G401.6 (cell line): ENCODE results near the gene CLCN7.

Source experiments
- FAIRE-seq: peaks from 2 replicates; lab custom pipeline; 2012; peaks lifted over from hg19 to GRCh38; lab: Jason Lieb, UNC

CLCN7 gene

DNA sequence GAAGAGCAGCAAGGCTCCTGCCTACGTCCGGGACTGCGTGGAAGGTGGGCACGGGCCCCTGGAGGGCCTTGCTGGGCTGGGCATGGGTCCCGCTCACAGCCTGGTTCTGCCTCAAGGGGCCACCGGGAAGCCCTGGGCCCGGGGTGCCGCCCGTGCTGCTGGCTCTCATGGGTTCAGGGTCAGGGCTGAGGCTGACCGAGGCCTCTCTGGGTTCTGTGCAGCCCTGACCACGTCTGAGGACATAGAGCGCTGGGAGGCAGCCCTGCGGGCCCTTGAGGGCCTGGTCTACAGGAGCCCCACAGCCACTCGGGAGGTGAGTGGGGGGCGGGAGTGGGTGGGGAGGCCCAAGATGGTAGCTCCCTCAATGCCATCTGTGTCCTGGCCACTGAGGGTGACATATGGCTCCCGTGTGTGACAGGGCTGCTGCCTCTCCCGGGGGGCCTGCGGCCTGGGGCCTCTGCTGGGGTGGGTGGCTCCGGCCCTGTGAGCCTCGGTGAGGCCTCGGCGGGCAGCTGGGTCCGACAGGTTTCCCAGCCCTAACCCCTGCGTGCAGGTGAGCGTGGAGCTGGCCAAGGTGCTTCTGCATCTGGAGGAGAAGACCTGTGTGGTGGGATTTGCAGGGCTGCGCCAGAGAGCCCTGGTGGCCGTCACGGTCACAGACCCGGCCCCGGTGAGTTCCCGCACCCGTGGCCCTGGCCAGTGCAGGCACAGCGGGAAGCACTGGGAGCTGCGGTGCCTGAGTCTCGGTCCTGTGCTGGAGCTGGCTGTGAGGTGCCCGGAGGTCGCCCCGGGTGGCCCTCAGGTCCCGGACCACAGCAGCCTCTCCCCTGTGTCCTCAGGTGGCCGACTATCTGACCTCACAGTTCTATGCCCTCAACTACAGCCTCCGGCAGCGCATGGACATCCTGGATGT is 27.5 kb upstream of the CLCN7 start:
- no peak for FAIRE-seq

DNA sequence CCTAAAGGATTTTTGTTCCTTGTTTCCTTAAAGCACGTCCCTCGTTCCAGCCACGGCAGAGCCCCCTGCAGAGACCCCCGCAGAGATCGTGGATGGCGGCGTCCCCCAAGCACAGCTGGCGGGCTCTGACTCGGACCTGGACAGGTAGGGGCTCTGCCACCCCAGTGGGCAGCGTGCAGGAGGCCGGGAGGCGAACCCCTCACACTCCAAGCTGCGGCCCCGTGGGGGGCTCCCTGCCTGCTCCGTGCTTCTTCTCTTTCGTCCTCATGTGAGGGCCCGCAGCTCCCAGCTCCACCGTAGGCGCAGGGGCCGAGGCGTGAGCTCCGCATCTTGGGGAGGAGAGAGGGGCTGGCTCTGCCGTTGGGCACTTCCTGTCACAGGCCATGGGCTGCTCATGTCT is 26.8 kb upstream of the CLCN7 start:
- no peak for FAIRE-seq

GRCh38 chr16:1500465-1501150 is 25.8 kb upstream of the CLCN7 start:
- FAIRE-seq = no peak

GRCh38 chr16:1499756-1500464 is 25.1 kb upstream of the CLCN7 start:
- no peak for FAIRE-seq

- no peak for FAIRE-seq
Observed at GRCh38 chr16:1498899-1499676, 24.3 kb upstream of the CLCN7 start.

DNA sequence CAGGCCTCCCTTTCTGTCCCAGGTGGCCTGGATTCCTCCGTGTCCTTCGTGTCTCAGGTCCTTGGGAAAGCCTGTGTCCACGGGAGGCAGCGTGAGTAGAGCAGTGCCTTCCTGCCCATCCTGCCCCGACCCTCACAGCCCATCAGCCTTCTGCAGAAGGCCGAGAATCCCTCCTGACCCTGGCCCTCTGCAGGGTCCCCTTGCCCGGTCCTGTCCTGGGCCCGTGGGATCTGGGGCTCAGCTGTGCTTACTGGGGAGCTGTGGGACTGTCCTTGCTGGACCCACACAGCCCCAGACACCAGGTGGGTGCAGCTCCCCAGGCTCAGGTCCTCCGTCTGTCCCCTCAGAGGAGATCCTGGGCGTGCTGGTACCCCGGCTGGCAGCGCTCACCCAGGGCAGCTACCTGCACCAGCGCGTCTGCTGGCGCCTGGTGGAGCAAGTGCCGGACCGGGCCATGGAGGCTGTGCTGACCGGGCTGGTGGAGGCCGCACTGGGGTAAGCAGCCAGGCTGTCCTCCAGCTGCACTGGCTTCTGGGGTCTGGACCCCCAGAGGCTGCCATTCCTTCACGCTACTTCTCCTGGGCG is 22.3 kb upstream of the CLCN7 start:
- no peak for FAIRE-seq

DNA sequence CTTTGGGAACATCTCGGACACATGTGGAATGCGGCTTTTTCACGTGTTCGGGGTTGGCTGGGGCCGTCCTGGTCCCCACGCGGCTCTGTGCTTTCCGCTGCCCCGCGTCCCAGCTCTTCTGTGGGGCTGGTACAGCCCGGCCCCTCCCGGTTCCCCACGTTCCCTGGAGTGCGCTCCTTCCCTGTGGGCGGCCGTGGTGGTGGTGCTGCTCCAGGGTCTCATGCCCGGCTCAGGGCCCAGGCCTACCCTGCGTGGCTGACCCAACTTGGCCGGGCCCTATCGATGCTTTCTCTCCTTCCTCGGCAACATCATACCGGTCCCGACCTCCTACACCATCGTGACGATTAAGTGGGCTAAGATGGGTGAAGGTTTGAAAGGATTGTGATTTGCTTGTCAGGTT is 21.6 kb upstream of the CLCN7 start:
- no peak for FAIRE-seq

DNA sequence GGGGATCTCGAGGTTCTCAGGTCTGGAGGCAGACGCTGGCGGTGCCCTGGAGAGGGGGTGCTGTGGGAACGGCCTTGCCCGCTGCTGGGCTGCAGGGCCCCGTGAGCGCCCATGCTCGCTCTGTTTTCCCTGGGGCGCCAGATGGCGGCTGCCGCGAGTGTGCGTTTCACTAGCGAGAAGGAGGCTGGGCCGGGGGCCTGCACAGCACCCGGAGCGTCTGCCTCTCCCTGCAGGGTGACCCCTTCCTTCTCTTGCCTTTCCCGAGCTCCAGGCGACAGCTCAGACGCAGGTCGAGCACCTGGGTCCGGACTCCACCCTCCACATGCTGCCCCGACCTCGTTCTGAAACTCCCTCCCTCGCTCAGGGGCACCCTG is 21.0 kb upstream of the CLCN7 start:
- no peak for FAIRE-seq

GRCh38 chr16:1495211-1495888 is 20.5 kb upstream of the CLCN7 start:
- FAIRE-seq = no peak

GRCh38 chr16:1494711-1495110 is 19.9 kb upstream of the CLCN7 start:
- FAIRE-seq = no peak

- no peak for FAIRE-seq
Observed at GRCh38 chr16:1494129-1494640, 19.4 kb upstream of the CLCN7 start.

DNA sequence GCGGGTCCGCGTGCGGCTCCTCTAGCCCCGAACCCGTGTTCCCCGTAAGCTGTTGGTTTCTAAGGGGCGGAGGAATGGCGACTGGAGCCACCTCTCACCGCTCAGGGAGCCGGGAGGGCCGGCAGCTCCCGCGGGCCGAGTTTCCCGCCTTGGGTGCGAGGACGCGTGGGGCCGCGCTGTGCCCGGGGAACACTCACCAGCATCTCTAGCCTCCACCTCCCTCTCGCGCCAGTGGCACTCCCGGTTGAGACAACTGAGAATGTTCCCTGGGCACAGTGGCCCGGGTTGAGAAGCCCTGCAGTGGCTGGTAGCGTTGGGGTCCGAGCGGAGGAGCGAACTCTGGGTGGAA is 18.9 kb upstream of the CLCN7 start:
- no peak for FAIRE-seq

DNA sequence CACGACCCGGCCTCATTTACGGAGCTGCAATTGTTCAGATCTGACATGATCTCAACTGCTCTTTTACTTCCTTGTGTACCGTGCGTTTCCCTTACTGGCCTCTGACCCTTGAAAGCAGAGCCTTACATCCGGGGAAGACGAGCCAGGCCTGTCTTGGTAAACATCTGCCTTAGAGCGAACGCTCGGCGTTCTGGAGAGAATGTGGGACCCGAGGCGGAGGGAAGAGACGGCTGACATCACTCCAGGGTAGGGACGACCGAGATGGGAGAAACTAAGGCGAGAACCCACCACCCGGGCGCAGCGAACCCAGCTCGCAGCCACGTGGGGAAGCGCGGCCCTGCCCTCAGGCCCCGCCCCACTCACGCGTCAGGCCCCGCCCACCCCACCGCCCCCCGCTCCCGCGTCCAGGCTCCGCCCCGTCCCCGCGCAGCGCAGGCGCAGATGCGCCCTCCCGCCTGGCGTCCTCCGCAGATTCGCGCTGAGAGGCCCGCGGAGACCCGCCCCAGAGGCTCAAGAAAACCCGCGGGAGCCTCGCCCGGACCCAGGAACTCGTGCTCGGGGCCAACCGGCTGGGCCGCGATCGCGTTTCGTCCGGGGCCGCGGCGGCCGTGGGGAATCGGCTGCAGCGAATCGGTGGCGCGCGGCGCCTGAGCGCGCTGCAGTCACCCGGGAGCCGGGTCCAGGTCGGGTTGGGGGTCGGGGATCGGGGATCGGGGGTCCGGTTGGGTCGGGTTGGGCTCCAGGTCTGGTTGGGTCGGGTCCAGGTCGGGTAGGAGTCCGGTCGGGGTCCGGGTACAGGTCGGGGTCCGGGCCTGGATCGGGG is 18.3 kb upstream of the CLCN7 start, which contains the start of gene TELO2:
Gene TELO2, plus strand, starts transcription at position 438 of the 823 bp plus-strand sequence. CDS start 922 bp downstream, outside the sequence.
- no peak for FAIRE-seq

GRCh38 chr16:1492082-1492922 is 17.5 kb upstream of the CLCN7 start:
- FAIRE-seq = no peak

GRCh38 chr16:1491327-1491726 is 16.5 kb upstream of the CLCN7 start:
- FAIRE-seq = no peak

- no peak for FAIRE-seq
Observed at GRCh38 chr16:1489077-1489476, 14.2 kb upstream of the CLCN7 start.

DNA sequence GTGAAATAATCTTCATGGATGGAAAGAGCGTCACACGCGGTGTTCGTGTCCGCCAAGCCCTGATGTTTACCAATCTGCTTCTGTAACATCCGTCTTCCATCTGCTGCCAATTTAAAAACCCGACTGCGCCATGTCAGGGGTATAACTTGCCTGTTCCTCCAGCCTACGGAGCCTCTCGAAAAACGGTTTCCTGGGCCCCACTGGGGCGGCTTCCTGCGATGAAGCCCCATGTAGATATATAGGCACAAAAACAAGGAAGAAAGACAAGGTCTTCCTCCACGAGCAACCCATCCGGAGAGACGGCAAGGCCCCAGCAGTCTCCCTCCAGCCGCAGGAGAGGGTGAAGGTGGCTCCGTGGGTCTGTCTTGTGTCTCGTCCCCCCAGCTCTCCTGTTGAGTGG is 13.8 kb upstream of the CLCN7 start, which contains the start of gene PTX4:
Gene PTX4, minus strand, starts transcription at position 326 of the 400 bp plus-strand sequence. Its CDS starts 35 bp downstream, at position 291.
- FAIRE-seq = no peak

DNA sequence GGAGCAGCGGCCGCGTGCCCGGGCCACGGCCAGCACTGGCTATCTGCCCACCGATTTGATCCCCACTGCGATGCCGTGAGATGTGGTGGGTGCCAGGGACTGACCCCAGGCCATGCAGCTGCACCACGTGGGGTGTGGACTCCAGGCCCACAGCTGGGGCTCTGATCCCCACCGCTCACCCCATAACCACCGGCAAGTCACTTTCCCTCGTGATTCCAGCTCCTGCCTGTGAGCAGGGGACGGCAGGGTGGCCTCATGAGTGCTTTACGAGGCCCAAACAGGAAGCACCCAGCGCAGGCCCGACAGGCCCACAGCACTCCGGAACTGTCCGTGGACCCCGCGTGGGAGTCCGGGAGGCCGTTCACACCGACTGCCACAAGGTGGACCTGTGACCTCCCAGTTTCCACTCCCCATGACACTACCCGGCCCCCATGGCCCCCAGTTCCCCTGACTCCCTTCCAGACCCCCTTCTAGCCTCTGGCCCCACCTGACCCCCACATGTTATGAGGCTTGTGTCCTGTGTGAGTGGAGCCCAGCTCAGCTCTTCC is 13.3 kb upstream of the CLCN7 start:
- no peak for FAIRE-seq
